Measurements from ENCODE around the gene ICOSLG.
"Not testable (repeated sequence)": the region's sequence is repeated elsewhere in the genome, so short reads cannot be mapped to it uniquely, and the experiment has no call there.

Gene ICOSLG

DNA sequence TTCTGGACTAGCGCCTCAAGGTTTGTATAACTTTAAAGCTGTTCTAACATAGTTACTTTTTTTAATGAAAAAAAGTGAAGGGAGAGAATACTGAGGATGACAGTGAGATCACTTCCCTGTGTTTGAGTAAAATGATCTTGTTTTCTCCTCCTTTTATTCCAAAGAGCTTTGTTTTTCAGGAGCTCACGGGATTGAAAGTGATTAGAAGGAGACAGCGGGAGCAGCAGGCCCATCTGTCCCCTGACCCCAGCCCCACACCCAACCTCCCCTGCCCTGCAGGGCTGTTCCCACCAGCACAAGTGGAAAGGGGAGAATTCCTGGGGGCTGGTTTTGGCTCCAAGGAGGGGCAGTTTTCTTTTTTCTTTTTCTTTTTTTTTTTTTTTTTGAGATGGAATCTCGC, 23.0 kb upstream of the ICOSLG start:
- DNase-seq: no peak

GRCh38 chr21:44263221-44263760, 22.5 kb upstream of the ICOSLG start:
- no peak for DNase-seq

DNA sequence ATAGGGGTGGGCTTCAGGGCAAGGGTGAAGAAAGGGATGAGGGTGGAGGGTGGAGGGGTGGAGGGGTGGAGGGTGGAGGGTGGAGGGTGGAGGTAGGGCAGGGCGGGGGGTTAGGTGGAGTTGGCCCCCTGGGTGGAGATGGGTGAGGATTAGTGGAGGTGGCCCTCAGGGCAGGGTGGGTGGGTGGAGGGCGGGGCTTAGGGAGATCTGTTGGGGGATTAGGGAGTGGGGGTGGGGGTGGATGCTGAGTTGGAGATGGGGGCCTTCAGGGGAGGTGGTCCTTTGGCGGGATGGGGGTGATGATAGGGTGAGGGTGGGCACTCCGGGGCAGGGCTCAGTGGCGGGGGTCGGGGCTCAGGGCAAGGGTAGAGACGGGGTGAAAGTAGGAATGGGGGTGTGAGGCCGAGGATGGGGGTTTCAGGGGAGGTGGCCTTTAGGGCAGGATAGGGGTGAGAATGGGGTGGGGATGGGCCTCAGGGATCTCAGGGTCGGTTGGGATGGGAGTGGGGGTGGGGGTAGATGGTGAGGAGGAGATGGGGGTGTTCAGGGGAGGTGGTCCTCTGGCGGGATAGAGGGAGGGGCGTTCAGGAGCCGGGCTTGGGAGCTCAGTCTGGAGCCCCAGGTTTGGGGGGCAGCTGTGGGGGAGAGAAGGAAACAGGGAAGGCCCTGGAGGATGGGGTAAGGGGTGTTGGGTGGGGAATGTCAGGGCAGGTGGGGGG, 21.8 kb upstream of the ICOSLG start:
- no peak for DNase-seq

DNA sequence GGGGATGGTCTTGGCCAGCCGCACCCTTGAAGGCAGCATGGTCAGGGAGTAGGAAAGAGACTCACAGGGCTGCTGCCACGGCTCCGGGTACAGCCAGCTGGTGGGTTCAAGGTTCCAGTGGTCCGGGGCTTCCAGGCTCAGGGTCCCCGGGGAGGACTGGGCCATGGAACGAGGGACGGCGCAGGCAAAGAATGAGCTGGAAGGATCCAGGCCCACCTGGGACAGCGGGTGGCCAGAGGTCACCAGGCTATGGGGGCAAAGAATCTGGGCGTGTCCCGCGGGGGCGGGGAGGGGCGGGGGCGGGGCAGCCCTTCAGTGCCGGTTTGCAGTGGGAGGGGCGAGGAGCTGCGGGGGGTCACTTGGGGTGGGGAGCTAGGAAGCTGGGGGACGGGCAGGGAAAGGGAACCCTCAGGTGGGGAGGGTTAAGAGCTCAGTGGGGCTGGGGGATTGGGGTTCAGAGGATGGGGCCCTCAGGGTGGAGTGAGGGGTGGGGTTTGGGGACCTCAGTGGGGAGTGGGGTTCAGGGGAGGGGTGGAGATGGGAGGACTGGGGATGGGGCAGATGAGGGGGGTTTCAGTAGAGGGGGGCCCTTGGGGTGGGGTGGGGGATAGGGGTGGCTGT, 21.0 kb upstream of the ICOSLG start, which contains the start of gene DNMT3L:
Gene DNMT3L (minus strand): TSS at position 223 of the 621 bp plus-strand sequence. CDS start 638 bp downstream, outside the sequence.
- DNase-seq: no peak

DNA sequence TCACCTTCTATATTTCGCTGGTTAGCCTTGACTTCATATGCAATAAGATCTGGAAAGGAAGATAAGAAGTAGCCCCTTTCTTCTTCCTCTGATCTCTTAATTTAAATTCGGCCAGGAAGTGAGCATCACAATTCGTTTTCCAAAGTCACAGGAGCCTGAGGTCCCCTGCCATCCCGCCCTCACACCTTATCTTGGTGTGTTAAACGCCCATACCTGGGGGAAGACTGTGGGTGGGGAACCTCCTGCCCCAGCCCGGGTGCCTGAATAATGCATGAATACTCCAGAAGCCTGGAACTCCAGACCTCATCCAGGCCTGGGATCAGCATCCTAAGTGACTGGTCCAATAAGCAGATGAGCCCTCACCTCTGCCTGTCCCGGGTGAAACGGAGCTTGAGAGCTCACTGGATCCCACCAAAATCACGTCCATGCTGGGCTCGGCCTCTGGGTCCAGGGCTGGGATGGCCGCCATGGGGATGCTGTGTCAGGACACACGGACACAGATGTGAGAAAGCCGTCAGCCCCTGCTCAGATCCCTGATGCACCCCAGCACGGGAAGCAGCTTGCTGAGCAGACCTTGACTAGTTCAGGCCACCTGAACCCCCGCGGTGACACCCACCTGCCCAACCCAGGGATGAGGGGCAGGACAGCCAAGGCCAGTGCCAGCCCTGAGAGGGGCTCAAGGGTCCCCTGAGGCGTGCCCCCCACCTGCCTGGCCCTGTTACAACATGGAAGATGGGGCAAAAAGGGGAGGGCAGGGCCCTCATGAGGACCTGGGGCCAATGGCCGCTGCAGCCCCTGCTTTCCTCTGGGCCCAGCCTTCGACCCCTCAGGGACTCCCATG, 20.3 kb upstream of the ICOSLG start:
- no peak for DNase-seq

GRCh38 chr21:44260066-44260465, 19.3 kb upstream of the ICOSLG start:
- no peak for DNase-seq

DNA sequence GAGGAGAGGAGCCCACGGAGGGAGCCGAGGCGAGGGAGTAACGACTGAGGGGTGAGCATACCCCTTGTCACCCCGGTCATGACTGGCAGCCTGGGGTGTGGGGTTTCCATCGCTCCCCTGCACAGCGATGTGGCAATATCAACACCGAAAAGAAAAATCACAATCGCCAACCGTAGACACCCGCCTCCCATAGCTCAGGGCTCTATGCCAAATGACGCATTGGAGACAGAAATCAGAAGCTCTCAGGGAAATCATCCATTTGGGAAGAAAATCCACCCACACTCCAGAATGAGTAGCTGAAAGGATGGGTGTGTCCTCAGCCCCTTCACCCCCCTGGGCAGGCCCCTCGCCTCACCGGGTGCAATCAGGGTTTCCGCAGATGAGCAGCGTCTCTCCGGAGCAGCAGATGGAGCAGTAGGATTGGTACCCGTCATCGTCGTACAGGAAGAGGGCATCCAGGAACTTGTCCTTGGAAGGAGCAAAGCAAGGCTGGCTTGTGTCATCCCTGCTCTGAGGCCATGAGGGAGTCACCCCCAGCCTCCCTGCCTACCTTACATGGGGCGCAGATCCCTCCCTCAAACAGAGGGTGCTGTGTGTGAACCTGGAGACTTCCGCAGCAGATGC, 18.5 kb upstream of the ICOSLG start:
- DNase-seq: no peak

DNA sequence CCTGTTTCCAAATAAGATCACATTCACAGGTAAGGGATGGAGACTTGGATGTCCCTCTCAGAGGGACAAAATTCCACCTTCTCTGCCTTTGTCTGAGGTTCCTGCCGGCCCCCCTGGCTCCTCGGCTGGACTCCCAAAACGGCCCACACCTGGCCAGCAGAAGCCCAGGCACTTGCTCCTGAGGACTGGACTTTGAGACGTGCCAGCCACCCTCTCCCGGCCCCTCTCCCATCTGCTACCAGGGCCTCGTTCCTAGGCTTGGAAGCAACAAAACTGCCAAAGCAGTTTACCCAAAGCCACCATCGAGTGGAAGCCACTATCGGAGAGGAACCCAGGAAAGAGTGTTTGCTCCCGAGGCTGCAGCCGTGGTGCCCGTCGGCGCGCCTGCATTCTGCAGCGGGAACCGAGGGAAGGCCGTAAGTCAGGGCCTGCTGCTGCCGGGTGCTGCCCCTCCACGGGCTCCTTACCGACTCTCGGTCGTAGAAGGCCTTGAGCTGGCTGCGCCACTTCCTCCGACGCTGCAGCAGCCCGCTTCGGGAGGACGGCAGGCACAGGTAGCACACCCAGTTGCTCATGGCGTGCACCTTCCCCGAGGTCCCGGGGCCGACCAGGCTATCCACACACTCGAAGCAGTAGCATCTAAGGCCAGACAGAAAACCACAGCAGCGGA, 17.4 kb upstream of the ICOSLG start:
- no peak for DNase-seq

- no peak for DNase-seq
Measured at GRCh38 chr21:44255511-44255981, 14.8 kb upstream of the ICOSLG start.

- no peak for DNase-seq
Measured at GRCh38 chr21:44253832-44254710, 13.3 kb upstream of the ICOSLG start.

DNA sequence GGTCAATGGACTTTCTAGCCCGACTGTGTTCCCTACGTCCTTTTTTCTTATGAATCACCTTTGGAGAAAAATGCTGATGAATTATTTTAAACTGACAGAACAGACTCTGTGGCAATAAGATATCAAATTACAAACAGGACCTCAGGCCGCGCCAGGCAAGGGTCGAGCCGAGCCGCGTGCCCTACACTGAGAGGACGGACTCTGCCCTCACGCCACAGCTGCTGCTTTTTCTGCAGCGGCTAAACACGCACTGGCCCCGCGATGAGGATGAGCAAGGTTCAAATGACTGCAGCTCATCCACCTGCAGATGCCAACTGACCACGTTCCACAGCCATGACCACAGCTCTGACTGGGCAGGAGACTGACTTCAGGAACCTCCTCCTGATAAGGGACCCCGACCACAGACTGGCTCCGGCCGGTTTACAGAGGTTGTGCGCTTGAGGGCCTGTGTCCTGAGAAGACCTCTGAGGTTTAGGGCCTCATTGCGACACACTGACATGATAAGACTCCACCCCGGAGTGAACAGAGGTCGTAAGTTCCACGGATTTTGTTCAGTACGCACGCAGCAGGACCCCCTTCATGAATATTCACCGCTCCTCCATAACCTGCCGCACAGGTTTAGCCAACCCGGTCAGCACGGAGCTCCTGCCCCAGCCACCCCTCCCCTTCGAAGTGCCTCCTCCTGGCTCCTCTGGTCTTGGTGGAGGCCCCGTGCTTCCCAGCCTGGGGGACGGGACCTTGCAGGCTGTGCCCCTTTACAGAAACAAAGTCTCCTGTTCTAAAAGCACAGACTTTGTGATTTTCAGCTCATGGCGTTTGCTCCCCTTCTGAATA, 8.7 kb upstream of the ICOSLG start:
- not testable (repeated sequence) for DNase-seq

GRCh38 chr21:44247904-44248303, 7.2 kb upstream of the ICOSLG start:
- DNase-seq: not testable (repeated sequence)

- not testable (repeated sequence) for DNase-seq
Measured at GRCh38 chr21:44243980-44244379, 3.2 kb upstream of the ICOSLG start.

- not testable (repeated sequence) for DNase-seq
Measured at GRCh38 chr21:44241281-44241680, 538 bp upstream of the ICOSLG start.

- not testable (repeated sequence) for DNase-seq
Measured at GRCh38 chr21:44240353-44240752, 390 bp downstream of the ICOSLG start.

DNA sequence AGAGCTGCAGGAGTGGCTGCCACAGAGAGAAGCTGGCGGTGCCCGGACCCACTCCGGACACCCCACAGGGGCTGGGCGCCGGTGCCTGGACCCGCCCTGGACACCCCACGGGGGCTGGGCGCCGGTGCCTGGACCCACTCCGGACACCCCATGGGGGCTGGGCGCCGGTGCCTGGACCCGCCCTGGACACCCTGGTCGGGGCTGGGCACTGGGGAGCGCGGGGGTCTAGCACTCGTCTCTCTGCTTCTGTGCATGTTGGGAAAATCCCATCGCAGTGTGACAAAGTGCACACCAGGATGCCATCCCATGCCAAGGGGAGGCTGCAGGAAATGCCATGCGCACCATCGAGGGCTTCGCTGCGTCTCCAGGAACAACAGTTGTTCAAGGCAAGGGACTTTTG, 11.2 kb downstream of the ICOSLG start:
- not testable (repeated sequence) for DNase-seq

DNA sequence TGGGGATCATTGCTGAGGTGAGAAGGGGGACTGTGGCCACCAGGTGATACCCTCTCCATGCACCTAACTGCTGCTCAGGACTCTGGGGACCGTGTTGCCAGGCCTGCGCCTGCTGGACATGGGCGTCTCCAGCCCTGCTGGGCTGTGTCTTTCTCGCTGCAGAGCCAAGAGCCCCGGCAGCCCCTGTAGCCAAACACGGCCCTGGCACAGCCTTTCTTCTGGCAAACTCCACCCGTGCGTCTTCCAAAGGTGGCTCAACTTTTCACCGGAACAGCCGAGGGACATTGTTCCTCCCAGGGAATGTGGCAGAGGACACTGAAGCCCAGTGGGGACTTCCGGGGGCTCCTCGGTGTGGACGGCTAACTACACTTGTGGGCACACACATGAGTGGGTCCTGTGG, 12.6 kb downstream of the ICOSLG start:
- DNase-seq: not testable (repeated sequence)

DNA sequence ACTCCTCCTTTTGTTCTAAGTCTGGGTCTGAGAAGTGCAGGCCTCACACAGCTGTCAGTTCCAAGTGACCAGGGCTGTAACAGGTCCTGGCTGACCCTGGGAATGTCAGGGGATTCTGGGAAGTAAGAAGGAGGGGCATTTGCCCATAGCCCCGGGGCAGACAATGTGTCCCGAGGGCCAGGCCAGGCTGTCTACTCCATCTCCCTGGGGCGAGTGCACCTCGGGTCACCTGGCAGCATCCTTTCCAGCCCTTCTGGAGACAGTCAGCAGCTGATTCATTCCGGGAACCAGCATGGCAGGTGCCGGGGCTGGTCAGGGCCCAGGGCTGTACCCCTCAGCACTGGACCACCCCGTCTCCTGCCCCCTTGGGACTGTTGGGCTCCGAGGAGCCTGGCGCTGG, 13.1 kb downstream of the ICOSLG start:
- DNase-seq: not testable (repeated sequence)

DNA sequence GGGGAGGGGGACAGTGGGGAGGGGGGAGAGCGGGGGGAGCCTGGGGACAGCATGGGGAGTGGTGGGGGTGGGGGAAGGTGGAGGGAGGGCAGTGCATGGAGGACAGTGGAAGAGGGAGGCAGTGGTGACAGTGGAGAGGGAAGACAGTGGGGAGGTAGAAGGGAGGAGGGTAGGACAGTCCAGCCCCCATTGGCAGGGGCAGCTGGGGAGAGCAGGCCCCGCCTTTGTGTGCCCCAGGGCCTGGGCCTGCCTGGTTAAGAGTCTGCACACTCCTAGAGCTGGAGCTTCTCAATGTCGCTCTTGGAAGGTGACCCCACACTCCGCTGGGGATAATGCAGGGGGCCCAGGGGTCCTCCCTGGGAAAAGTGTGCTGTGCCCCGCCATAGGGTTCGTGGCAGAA, 15.1 kb downstream of the ICOSLG start:
- not testable (repeated sequence) for DNase-seq

DNA sequence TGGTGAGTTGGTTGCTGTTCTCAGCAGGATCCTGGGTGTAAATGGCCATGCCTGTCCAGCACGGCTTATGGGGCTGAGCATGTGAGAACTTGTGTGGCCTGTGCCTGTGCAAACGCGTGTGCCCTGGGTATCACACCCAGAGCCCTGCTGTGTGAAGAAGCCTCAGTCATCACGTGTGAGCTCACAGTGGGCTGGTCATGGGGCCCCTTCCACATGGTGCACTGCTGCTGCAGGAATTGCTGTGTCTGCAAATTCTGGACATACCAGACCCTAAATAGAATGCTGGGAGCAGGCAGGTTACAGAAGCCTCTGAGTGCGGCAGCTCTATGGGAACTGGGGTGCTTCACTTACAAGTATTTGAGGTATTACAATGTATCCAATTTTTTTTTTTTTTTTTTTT, 17.4 kb downstream of the ICOSLG start:
- DNase-seq: not testable (repeated sequence)

Data from activated CD4-positive, alpha-beta T cell treated with anti-CD3 and anti-CD28 coated beads, Interleukin-10, Interleukin-2, amounts not matched to agents 100 ng/mL and 50 ng/mL, durations not matched to agents 16 hours and 8 hours (primary cell).